Neural cell (in vitro differentiated cells): Measurements from ENCODE around the gene STUB1. TPM values are rescaled to one million over a fixed set of nuclear protein-coding genes. Genes with fewer than 3 reads are reported as not detected.

ENCODE experiments used
- H2AFZ ChIP-seq: fragments of 200-600, 300-800 bp; sonication (generic), shearing (Covaris generic); 2 replicates; pipeline ENCODE4 v1.6.0; 2014; ENCODE audit warnings: low read depth, mild to moderate bottlenecking, antibody characterized with exemption, low read length, moderate library complexity
- H3F3A ChIP-seq: fragments of 200-600 bp; shearing (Covaris generic); 2 replicates; pipeline ENCODE4 v1.6.1; 2016; ENCODE audit warnings: mild to moderate bottlenecking, moderate library complexity, mixed read lengths, antibody characterized with exemption, low read length; ENCODE audit not compliant: insufficient read depth, poor library complexity, severe bottlenecking
- H3K27ac ChIP-seq: fragments of 200-600, 300-800 bp; sonication (generic), shearing (Covaris generic); 2 replicates; pipeline ENCODE4 v1.5.1; 2014; ENCODE audit warnings: mild to moderate bottlenecking, low read length, moderate library complexity
- H3K27me3 ChIP-seq: fragments of 300-800, 200-600 bp; sonication (generic), shearing (Covaris generic); 2 replicates; pipeline ENCODE4 v1.6.0; 2014; ENCODE audit warnings: mild to moderate bottlenecking, low read depth, low read length, moderate library complexity; ENCODE audit not compliant: insufficient read depth
- H3K36me3 ChIP-seq: fragments of 300-800, 200-600 bp; sonication (generic), shearing (Covaris generic); 2 replicates; pipeline ENCODE4 v1.5.1; 2014; ENCODE audit warnings: mild to moderate bottlenecking, antibody characterized with exemption, low read length, moderate library complexity; ENCODE audit not compliant: insufficient read depth
- H3K4me2 ChIP-seq: fragments of 300-800, 200-600 bp; sonication (generic), shearing (Covaris generic); 2 replicates; pipeline ENCODE4 v1.6.0; 2014; ENCODE audit warnings: mild to moderate bottlenecking, low read length
- H3K4me3 ChIP-seq: fragments of 300-800, 200-600 bp; sonication (generic), shearing (Covaris generic); 2 replicates; pipeline ENCODE4 v1.5.1; 2014; ENCODE audit warnings: mild to moderate bottlenecking, low read length, moderate library complexity
- H3K79me2 ChIP-seq: fragments of 200-600 bp; shearing (Covaris generic); replicated peaks from 2 replicates; pipeline ENCODE4 v1.6.0; 2014; ENCODE audit warnings: mild to moderate bottlenecking, low read length, moderate library complexity; ENCODE audit not compliant: insufficient read depth
- H3K9ac ChIP-seq: fragments of 300-800, 200-600 bp; sonication (generic), shearing (Covaris generic); 2 replicates; pipeline ENCODE4 v1.6.1; 2016; ENCODE audit warnings: mild to moderate bottlenecking, low read length, mixed read lengths
- H3K9me2 ChIP-seq: fragments of 200-600 bp; shearing (Covaris generic); 2 replicates; pipeline ENCODE4 v1.6.1; 2016; ENCODE audit warnings: mild to moderate bottlenecking, low read length, mixed read lengths; ENCODE audit not compliant: insufficient read depth
- H3K9me3 ChIP-seq: fragments of 200-600, 300-800 bp; sonication (generic), shearing (Covaris generic); 2 replicates; pipeline ENCODE4 v1.6.1; 2016; ENCODE audit warnings: mild to moderate bottlenecking, mixed run types, low read length, moderate library complexity, mixed read lengths
- H4K20me1 ChIP-seq: fragments of 200-600 bp; shearing (Covaris generic); 2 replicates; pipeline ENCODE4 v1.6.1; 2016; ENCODE audit warnings: mild to moderate bottlenecking, mixed run types; ENCODE audit not compliant: insufficient read depth
- CTCF ChIP-seq: fragments of 450-650 bp; IDR thresholded peaks from 2 replicates; pipeline ENCODE4 v1.5.1; 2014; ENCODE audit warnings: antibody characterized with exemption, mild to moderate bottlenecking, moderate library complexity; ENCODE audit not compliant: poor library complexity, severe bottlenecking
- EP300 ChIP-seq: fragments of 450-650 bp; conservative IDR thresholded peaks from 2 replicates; pipeline ENCODE4 v1.6.1; 2014; ENCODE audit warnings: antibody characterized with exemption, mild to moderate bottlenecking, moderate library complexity; ENCODE audit not compliant: poor library complexity, severe bottlenecking
- EZH2 ChIP-seq: fragments of 200-600, 300-800 bp; shearing (Covaris generic), sonication (generic); IDR thresholded peaks from 2 replicates; pipeline ENCODE4 v1.6.1; 2014; ENCODE audit warnings: antibody characterized with exemption, low read length, borderline replicate concordance, mild to moderate bottlenecking; ENCODE audit not compliant: insufficient read depth, poor library complexity, severe bottlenecking
- MXI1 ChIP-seq: fragments of 450-650 bp; conservative IDR thresholded peaks from 2 replicates; pipeline ENCODE4 v1.6.1; 2014; ENCODE audit warnings: antibody characterized with exemption, mild to moderate bottlenecking; ENCODE audit not compliant: poor library complexity, severe bottlenecking
- POLR2AphosphoS5 ChIP-seq: IDR thresholded peaks from 2 replicates; pipeline ENCODE4 v1.6.1; 2012
- RAD21 ChIP-seq: fragments of 450-650 bp; conservative IDR thresholded peaks from 2 replicates; pipeline ENCODE4 v1.6.1; 2014; ENCODE audit warnings: antibody characterized with exemption, mild to moderate bottlenecking, moderate library complexity
- REST ChIP-seq: IDR thresholded peaks from 2 replicates; pipeline ENCODE4 v1.6.1; 2012; ENCODE audit warnings: borderline replicate concordance
- SMC3 ChIP-seq: fragments of 450-650 bp; conservative IDR thresholded peaks from 2 replicates; pipeline ENCODE4 v1.6.1; 2014; ENCODE audit warnings: antibody characterized with exemption, mild to moderate bottlenecking, moderate library complexity; ENCODE audit not compliant: poor library complexity
- TAF1 ChIP-seq: IDR thresholded peaks from 2 replicates; pipeline ENCODE4 v1.6.1; 2012; ENCODE audit warnings: low read depth
- polyA plus RNA-seq: library from polyadenylated mRNA; depleted of rRNA; stranded (reverse); fragments of >200 nt; gene quantifications from 2 replicates; pipeline ENCODE4 v1.2.3, GENCODE V29; 2014

STUB1 gene
- polyA plus RNA-seq, 1 donor from 2014 or later: 120 TPM

DNA sequence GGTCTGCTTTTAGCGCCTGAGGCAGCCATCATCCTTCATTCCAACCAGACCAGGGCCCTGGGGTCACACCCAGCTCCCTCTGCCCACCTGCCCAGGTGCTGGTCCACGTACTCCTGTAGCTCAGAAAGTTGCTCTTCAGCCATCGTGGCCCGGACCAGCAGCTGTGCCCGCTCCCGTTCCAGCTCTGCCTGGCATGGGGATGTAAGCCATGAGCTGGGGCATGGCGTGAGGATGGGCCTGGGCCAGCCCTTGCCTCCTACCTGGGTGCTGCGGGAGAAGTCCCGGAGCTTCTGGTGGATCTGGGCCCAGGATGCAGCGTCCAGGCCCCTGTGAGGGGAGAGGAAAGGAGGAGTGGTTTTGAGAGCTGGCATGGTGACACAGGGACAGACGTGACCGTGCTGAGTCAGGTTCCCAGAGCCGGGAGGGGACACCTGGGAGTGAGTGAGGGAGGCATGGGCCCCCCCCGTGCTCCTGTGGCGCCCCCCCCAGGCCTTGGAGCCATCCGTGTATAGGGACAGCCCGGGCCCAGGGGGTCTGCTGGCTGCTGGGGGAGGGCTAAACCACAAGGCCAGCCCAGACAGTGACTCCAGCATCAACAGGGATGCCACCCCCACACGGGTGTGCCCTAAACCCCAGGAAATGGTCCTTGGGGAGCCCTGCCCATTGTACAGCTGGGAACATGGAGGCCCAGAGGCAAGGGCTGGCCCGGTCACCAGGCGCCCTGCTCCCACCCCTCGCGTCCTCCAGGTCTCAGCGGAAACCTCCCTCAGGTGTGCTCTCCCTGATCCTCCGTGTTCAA is 42.8 kb downstream of the STUB1 start:
- H3K4me3 ChIP-seq: no peak overlapping the region
- H3F3A ChIP-seq: no peaks in the 10 kb centered on the region
- no peaks in the 10 kb centered on the region for H4K20me1 ChIP-seq
- no peaks in the 10 kb centered on the region for H3K36me3 ChIP-seq
- H3K4me2 ChIP-seq: no peak overlapping the region
- no peaks in the 10 kb centered on the region for H3K79me2 ChIP-seq
- H3K9me2 ChIP-seq: no peaks in the 10 kb centered on the region
- H3K9ac ChIP-seq: no peak overlapping the region
- H3K27ac ChIP-seq: no peak overlapping the region
- TF ChIP-seq EP300 (no peak), EZH2 (no peak), MXI1 (no peak), SMC3 (no peak), TAF1 (no peak), RAD21 (no peak), REST (no peak), CTCF (no peak), POLR2AphosphoS5 (no peak)
- no peaks in the 10 kb centered on the region for H3K9me3 ChIP-seq
- H3K27me3 ChIP-seq: peaks cover 7% of the 10 kb centered on the region
- no peak overlapping the region for H2AFZ ChIP-seq

- Histone ChIP-seq H3K4me3 (no peak overlapping the region), H4K20me1 (no peaks in the 10 kb centered on the region), H3K27ac (no peak overlapping the region), H3K79me2 (no peaks in the 10 kb centered on the region), H3K9me3 (no peaks in the 10 kb centered on the region), H3K9ac (no peak overlapping the region), H3K36me3 (no peaks in the 10 kb centered on the region), H2AFZ (no peak overlapping the region), H3K4me2 (no peak overlapping the region), H3F3A (no peaks in the 10 kb centered on the region), H3K9me2 (no peaks in the 10 kb centered on the region), H3K27me3 (peaks cover 7% of the 10 kb centered on the region)
- TF ChIP-seq EZH2: no peak
- TF ChIP-seq TAF1: no peak
- no peak for TF ChIP-seq CTCF
- no peak for TF ChIP-seq POLR2AphosphoS5
- TF ChIP-seq RAD21: no peak
- TF ChIP-seq REST: no peak
- TF ChIP-seq SMC3: no peak
- TF ChIP-seq EP300: no peak
- TF ChIP-seq MXI1: no peak
Observed at GRCh38 chr16:723695-724094, 43.5 kb downstream of the STUB1 start.
